Left lung (tissue), 10 donors: ENCODE results near the gene NAP1L4. TPM values are rescaled to one million over a fixed set of nuclear protein-coding genes. Genes with fewer than 3 reads are reported as not detected.

ENCODE experiments used
- ATAC-seq: fragments of 200-7000 bp; cut with Tn5 transposase; one replicate; pipeline ENCODE4 v1.9.1; 2020; ENCODE audit warnings: moderate library complexity
- DNase-seq, 4 donors: peaks; one replicate each; pipeline ENCODE4 v3.0.0-alpha.2; 2013 to 2020
- H3K27ac ChIP-seq, 2 donors: fragments of 200-600 bp; sonication (generic) in 1 of 2; one replicate each; pipeline versions ENCODE4 v1.5.0 to v1.8.0; 2020 to 2021
- H3K27me3 ChIP-seq, 2 donors: fragments of 200-600 bp; sonication (generic) in 1 of 2; one replicate each; pipeline versions ENCODE4 v1.5.0 to v1.8.0; 2020 to 2021
- H3K36me3 ChIP-seq, 2 donors: fragments of 200-600 bp; sonication (generic) in 1 of 2; one replicate each; pipeline versions ENCODE4 v1.5.0 to v1.8.0; 2020 to 2021
- H3K4me1 ChIP-seq, 2 donors: fragments of 200-600 bp; one replicate each; pipeline ENCODE4 v1.8.0; 2021
- H3K4me3 ChIP-seq, 2 donors: fragments of 200-600 bp; sonication (generic) in 1 of 2; one replicate each; pipeline versions ENCODE4 v1.5.0 to v1.8.0; 2020 to 2021; ENCODE audit warnings: mild to moderate bottlenecking in 1 of 2
- H3K9me3 ChIP-seq, 2 donors: fragments of 200-600 bp; sonication (generic) in 1 of 2; one replicate each; pipeline versions ENCODE4 v1.5.0 to v1.8.0; 2020 to 2021
- CTCF ChIP-seq, 2 donors: fragments of 200-600 bp; sonication (generic) in 1 of 2; IDR thresholded peaks; one replicate each; pipeline versions ENCODE4 v1.5.0 to v1.8.0; 2021; ENCODE audit warnings: antibody characterized with exemption in 2 of 2
- intact Hi-C, 2 donors: fragments of 100-400 bp; cut with DNase I; formaldehyde crosslinking; loops; one replicate each; pipeline versions ENCODE4 v1.11.2 to v1.14.2; 2022
- polyA plus RNA-seq, 6 donors: library from polyadenylated mRNA; unstranded; fragments of 120-200 nt; gene quantifications; one replicate each; pipeline ENCODE4 v1.2.1, GENCODE V29; 2013; ENCODE audit not compliant: insufficient read length in 6 of 6
- total RNA-seq, 2 donors: library from RNA; stranded (reverse); fragmentation: NEBNext Ultra II Directional; extraction: Animal tissue kit (Norgen Biotek cat#: 25700); gene quantifications; one replicate each; pipeline ENCODE4 v1.2.1, GENCODE V29; 2021
- donor health status: DM: no; HTN: yes; CAD: no.
- donor health status: DM: no; HTN: no; CAD: no.

Gene NAP1L4
- total and polyA plus RNA-seq, 8 donors, result 101 to 204 (median 180) TPM

GRCh38 chr11:2996976-2997375 is 4.8 kb upstream of the NAP1L4 start:
- TF ChIP-seq CTCF (IDR thresholded peaks at IDR 0.05), result no peak
- DNase-seq (no peak), ATAC-seq (no peak)
- H3K4me3 ChIP-seq, result no peak overlapping the region
- peaks cover 0 to 27% of the 10 kb centered on the region in 2 donors for H3K36me3 ChIP-seq
- H3K9me3 ChIP-seq, result no peaks in the 10 kb centered on the region
- intact Hi-C loops, result no loop called here
- H3K4me1 ChIP-seq, result peaks cover 6 to 9% of the 10 kb centered on the region in 2 donors
- H3K27me3 ChIP-seq, result no peaks in the 10 kb centered on the region
- H3K27ac ChIP-seq, result no peak overlapping the region

DNA sequence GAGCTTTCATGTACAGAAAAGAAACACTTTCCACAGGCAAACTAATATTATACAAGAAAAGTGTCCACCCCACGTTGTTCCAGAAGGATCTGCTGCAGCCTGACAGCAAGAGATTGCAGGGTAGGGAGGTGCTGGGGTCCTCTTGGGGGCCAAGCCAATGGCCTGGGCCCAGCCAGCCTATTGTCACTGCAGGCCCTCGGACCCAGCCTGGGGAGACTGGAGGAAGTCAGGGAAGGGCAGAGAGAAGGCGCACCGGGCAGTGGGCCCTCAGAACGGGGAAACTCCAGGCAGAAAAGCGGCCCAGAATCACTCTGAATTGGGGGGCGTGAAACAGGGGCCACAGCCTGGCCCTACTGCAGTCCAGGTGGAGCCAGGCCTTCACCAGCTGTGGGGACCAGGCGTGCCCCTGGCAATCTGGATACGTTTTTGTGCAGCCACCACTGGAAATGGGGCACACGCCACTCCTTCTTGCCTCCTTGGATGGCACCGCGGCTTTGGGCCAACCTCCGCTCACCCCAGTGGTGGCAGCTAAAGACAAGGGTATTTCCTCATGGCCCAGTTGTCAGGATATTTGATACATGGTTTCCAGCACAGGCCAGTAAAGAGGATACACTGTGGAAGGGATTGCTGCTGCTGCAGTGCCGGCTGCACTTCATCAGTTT is 3.9 kb upstream of the NAP1L4 start:
- H3K36me3 ChIP-seq, result peaks cover 0 to 17% of the 10 kb centered on the region in 2 donors
- H3K27me3 ChIP-seq, result no peaks in the 10 kb centered on the region
- DNase-seq (peak in 1 of 4 donors; percentile 50), ATAC-seq (no peak)
- intact Hi-C loops, result no loop called here
- peaks cover 6 to 12% of the 10 kb centered on the region in 2 donors for H3K4me1 ChIP-seq
- TF ChIP-seq CTCF (IDR thresholded peaks at IDR 0.05), result no peak
- H3K27ac ChIP-seq, result no peak overlapping the region
- no peaks in the 10 kb centered on the region for H3K9me3 ChIP-seq
- H3K4me3 ChIP-seq, result no peak overlapping the region

- TF ChIP-seq CTCF (IDR thresholded peaks at IDR 0.05), result no peak
- DNase-seq (peak in 1 of 4 donors; percentile 42), ATAC-seq (no peak)
- H3K9me3 ChIP-seq, result no peaks in the 10 kb centered on the region
- no peaks in the 10 kb centered on the region for H3K27me3 ChIP-seq
- intact Hi-C loops, result no loop called here
- H3K4me1 ChIP-seq, result peaks cover 13 to 21% of the 10 kb centered on the region in 2 donors
- no peak overlapping the region for H3K4me3 ChIP-seq
- H3K36me3 ChIP-seq, result peaks cover 0 to 8% of the 10 kb centered on the region in 2 donors
- no peak overlapping the region for H3K27ac ChIP-seq
Observed at GRCh38 chr11:2995031-2995561, 3.0 kb upstream of the NAP1L4 start.

GRCh38 chr11:2994336-2994730 is 2.2 kb upstream of the NAP1L4 start:
- TF ChIP-seq CTCF (IDR thresholded peaks at IDR 0.05), result no peak
- Histone ChIP-seq H3K36me3 (peaks cover 0 to under 1% of the 10 kb centered on the region in 2 donors), H3K9me3 (no peaks in the 10 kb centered on the region), H3K4me3 (no peak overlapping the region), H3K27ac (no peak overlapping the region), H3K27me3 (no peaks in the 10 kb centered on the region), H3K4me1 (peaks cover 19 to 28% of the 10 kb centered on the region in 2 donors)
- ATAC-seq (no peak), DNase-seq (peak in 1 of 4 donors; percentile 30)
- intact Hi-C loops, result no loop called here

GRCh38 chr11:2992997-2993325 is 832 bp upstream of the NAP1L4 start:
- DNase-seq, result peak in 1 of 4 donors; percentile 53
- Histone ChIP-seq H3K4me1 (peaks cover 31 to 42% of the 10 kb centered on the region in 2 donors), H3K27me3 (no peaks in the 10 kb centered on the region), H3K27ac (no peak overlapping the region), H3K9me3 (no peaks in the 10 kb centered on the region), H3K36me3 (no peaks in the 10 kb centered on the region), H3K4me3 (peak overlapping the region; percentile 73 to 83)
- no peak for TF ChIP-seq CTCF (IDR thresholded peaks at IDR 0.05)
- no peak for ATAC-seq
- intact Hi-C loops, result no loop called here
